Peyer's patch (tissue), 4 donors: ENCODE results near the gene C4orf36.

Source experiments
- CTCF ChIP-seq, 6 experiments: fragments of 450-650 bp in 4 of 6; fragments of 200-600 bp in 2 of 6; sonication (generic) in 1 of 6; IDR thresholded peaks; one replicate each; pipeline ENCODE4 v1.5.1; 2017 to 2019; ENCODE audit warnings: antibody characterized with exemption in 6 of 6, mild to moderate bottlenecking in 3 of 6, moderate library complexity in 1 of 6
- POLR2A ChIP-seq, 2 donors: fragments of 450-650 bp; IDR thresholded peaks; one replicate each; pipeline ENCODE4 v1.5.1; 2017; ENCODE audit warnings: antibody characterized with exemption in 2 of 2, mild to moderate bottlenecking in 2 of 2, moderate library complexity in 2 of 2

- no peak for TF ChIP-seq CTCF (IDR thresholded peaks at IDR 0.05)
- no peak for TF ChIP-seq POLR2A (IDR thresholded peaks at IDR 0.05)
These were observed 914 bp upstream of the C4orf36 start for GRCh38 chr4:86893136-86893535.
